Muscle layer of colon (tissue), 2 donors: ENCODE data around the gene ACAN.
"Not testable (repeated sequence)": the region's sequence is repeated elsewhere in the genome, so short reads cannot be mapped to it uniquely, and the experiment has no call there.

ENCODE experiments used
- H3K27ac ChIP-seq: one replicate; pipeline ENCODE4 v1.7.0; 2013; ENCODE audit warnings: low read depth, mild to moderate bottlenecking, low read length, moderate library complexity
- H3K27me3 ChIP-seq, 2 donors: one replicate each; pipeline ENCODE4 v1.7.0; 2013; ENCODE audit warnings: low read length in 2 of 2, mild to moderate bottlenecking in 2 of 2; ENCODE audit not compliant: insufficient read depth in 2 of 2, control insufficient read depth in 1 of 2
- H3K36me3 ChIP-seq: one replicate; pipeline ENCODE4 v1.7.0; 2013; ENCODE audit warnings: mild to moderate bottlenecking, low read length; ENCODE audit not compliant: insufficient read depth
- H3K4me1 ChIP-seq: one replicate; pipeline ENCODE4 v1.7.0; 2013; ENCODE audit warnings: mild to moderate bottlenecking, low read length; ENCODE audit not compliant: insufficient read depth
- H3K4me3 ChIP-seq, 2 donors: one replicate each; pipeline ENCODE4 v1.7.0; 2013; ENCODE audit warnings: low read length in 2 of 2, low read depth in 1 of 2, mild to moderate bottlenecking in 1 of 2, moderate library complexity in 1 of 2
- H3K9ac ChIP-seq: one replicate; pipeline ENCODE4 v1.7.0; 2013; ENCODE audit warnings: low read length
- H3K9me3 ChIP-seq: one replicate; pipeline ENCODE4 v1.7.0; 2013; ENCODE audit warnings: mild to moderate bottlenecking, low read length
- donor health status: abdominal sarcoma.
- donor health status: Adenocarcinoma of cecum.

ACAN gene

DNA sequence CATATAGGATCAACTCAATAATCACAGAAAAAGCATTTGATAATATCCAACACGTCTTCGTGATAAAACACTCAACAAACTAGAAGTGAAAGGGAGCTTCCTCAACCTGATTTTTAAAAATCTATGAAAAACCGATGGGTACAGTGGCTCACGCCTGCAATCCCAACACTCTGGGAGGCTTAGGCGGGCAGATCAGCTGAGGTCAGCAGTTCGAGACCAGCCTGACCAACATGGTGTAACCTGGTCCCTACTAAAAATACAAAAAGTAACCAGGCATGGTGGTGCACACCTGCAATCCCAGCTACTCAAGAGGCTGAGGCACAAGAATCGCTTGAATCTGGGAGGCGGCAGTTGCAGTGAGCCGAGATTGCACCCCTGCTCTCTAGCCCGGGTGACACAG lies 112.1 kb downstream of the ACAN start:
- Histone ChIP-seq H3K27ac (no peak overlapping the region), H3K9ac (no peak overlapping the region), H3K27me3 (no peaks in the 10 kb centered on the region), H3K4me1 (no peaks in the 10 kb centered on the region), H3K4me3 (no peak overlapping the region), H3K9me3 (no peaks in the 10 kb centered on the region), H3K36me3 (no peaks in the 10 kb centered on the region)

- Histone ChIP-seq H3K27ac (no peak overlapping the region), H3K27me3 (no peaks in the 10 kb centered on the region), H3K9me3 (no peaks in the 10 kb centered on the region), H3K4me1 (no peaks in the 10 kb centered on the region), H3K9ac (no peak overlapping the region), H3K36me3 (no peaks in the 10 kb centered on the region), H3K4me3 (no peak overlapping the region)
Observed at GRCh38 chr15:88917760-88918159, 114.5 kb downstream of the ACAN start.

- Histone ChIP-seq H3K27me3 (no peaks in the 10 kb centered on the region), H3K9ac (no peak overlapping the region), H3K4me3 (no peak overlapping the region), H3K27ac (no peak overlapping the region), H3K9me3 (no peaks in the 10 kb centered on the region), H3K4me1 (no peaks in the 10 kb centered on the region), H3K36me3 (no peaks in the 10 kb centered on the region)
Observed at GRCh38 chr15:88918738-88919137, 115.5 kb downstream of the ACAN start.

DNA sequence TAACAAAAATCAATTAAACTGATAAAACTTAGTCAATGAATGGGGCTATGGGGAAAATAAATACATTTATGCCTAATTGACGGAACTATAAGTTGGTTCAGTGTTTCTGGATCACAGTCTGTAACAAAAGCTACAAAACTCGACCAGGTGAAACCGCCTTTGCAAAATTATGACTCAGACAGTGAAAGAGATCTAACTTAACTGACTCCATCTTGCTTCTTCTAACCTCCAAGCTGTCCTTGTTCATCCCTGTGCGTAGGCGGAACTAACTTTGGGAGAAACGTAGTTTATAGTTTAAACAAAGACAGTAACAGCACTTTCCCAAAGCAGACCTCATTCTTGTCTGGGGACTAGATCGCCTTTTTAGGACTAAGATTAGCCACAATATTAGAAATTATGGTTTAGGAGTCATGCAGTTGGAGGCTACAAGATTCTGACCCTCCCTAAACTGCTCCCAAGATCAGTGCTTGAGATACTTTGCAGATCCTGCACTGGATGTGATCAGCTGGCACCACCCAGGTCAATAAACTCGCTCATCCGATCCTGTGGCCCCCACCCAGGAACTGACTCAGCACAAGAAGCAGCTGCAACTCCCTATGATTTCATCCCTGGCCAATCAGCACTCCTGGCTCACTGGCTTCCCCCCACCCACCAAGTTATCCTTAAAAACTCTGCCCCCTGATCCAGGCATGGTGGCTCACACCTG lies 117.1 kb downstream of the ACAN start:
- Histone ChIP-seq H3K9ac (no peak overlapping the region), H3K27me3 (no peaks in the 10 kb centered on the region), H3K36me3 (no peaks in the 10 kb centered on the region), H3K4me3 (no peak overlapping the region), H3K27ac (no peak overlapping the region), H3K4me1 (no peaks in the 10 kb centered on the region), H3K9me3 (no peaks in the 10 kb centered on the region)

DNA sequence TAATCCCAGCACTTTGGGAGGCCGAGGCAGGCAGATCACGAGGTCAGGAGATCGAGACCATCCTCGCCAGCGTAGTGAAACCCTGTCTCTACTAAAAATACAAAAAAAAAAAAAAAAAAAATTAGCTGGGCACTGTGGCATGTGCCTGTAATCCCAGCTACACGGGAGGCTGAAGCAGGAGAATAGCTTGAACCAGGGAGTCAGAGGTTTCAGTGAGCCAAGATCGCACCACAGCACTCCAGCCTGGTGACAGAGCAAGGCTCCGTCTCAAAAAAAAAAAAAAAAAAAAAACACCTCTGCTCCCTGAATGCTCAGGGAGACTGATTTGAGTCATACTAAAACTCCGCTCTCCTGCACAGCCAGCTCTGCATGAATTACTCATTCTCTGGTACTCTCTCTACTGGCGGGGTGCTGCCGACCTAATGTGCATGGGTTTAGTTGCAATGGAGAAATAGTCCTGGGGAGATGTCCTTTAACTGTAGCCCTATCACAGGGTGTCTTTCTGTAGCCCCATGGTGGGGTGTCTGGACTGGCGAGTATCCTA lies 117.7 kb downstream of the ACAN start:
- not testable (repeated sequence) for H3K9me3 ChIP-seq, H3K36me3 ChIP-seq, H3K27me3 ChIP-seq, H3K4me3 ChIP-seq, H3K9ac ChIP-seq, H3K27ac ChIP-seq, H3K4me1 ChIP-seq
